ENCODE data around the gene RPS19BP1.
"Not testable (repeated sequence)": the region's sequence is repeated elsewhere in the genome, so short reads cannot be mapped to it uniquely, and the experiment has no call there.

RPS19BP1 gene

DNA sequence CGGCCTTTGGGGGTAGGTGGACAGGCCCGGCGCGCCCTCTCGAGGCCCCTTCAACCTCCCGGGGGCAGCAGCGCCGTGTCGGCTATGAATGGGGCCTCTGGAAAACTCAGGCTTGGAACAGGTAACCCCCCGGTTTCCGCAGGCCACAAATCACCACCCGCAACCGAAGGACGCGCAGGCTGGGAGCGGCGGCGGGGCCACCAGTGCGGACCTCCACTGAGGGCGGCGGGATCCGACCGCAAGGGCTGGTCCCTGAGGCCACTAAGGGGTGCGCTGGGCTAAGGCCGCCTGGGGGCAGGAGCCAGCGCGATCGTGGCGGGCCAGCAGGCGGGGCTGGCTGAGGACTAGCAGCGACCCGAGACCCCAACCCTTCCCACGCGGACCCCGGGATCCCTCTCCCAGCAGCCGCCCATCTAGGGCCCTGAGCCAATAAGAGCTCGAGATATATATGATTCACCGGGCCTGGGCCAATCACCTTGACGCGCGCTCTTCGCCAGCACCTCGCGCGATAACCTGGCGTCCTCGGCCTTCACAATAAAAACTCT is 12.8 kb downstream of the RPS19BP1 start:
- Mint-ChIP-seq H3K4me3 (peak overlapping the region; percentile 93), H3K27ac (peak overlapping the region; percentile 98), H3K4me1 (peaks cover 59% of the 10 kb centered on the region), H3K36me3 (peaks cover 58% of the 10 kb centered on the region), H3K9me3 (no peaks in the 10 kb centered on the region), H3K27me3 (peaks cover 7% of the 10 kb centered on the region)
- DNase-seq, result peak; percentile 98
- CTCF ChIA-PET, result interaction anchor here (0.6 to 1.2 kb wide), 9 partner anchors 9 to 201 kb away, joined by 3 to 9 read pairs (median 5); partner anchors contain the start of genes MIEF1, RPL3 and TAB1

DNA sequence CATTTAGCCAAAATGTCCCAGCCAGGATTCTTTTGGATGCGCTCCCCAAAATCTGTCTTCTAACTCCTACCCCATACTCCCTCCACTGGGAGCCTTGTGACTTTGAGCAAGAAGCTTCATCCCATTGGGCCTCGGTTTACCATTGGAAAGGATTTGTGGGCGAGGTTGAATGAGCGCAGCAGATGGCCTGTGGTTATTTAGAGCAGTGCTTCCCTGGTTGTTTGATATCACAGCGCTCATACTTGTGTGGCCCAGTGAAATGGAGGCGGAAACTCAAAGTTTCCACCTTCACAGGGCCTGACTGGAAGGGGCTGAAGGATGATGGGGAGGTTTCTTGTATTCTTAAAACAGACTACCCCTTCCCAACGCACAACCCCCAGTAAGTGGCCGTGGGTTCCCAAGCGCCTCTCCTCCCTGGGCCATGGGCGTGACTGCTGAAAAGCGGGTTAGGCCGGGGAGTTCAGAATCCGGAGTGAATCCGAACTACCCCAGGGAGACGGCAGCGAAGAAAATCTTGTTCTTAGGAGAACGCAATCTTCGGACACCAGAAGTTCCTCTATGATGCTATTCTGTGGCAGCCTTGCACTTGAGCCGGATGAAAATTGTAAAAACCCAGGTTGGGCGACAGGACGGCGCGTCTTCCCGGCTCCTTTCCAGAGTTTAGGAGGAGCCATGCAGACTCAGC is 13.4 kb downstream of the RPS19BP1 start:
- Mint-ChIP-seq H3K9me3 (no peaks in the 10 kb centered on the region), H3K4me1 (peaks cover 58% of the 10 kb centered on the region), H3K36me3 (peaks cover 57% of the 10 kb centered on the region), H3K27ac (peak overlapping the region; percentile 98), H3K27me3 (peaks cover 7% of the 10 kb centered on the region), H3K4me3 (peak overlapping the region; percentile 93)
- peak; percentile 57 for DNase-seq
- CTCF ChIA-PET, result interaction anchor here (1.0 to 12.1 kb wide), 10 partner anchors 9 to 200 kb away, joined by 3 to 152 read pairs (median 6); partner anchors contain the start of genes MIEF1, RPL3 and TAB1

DNA sequence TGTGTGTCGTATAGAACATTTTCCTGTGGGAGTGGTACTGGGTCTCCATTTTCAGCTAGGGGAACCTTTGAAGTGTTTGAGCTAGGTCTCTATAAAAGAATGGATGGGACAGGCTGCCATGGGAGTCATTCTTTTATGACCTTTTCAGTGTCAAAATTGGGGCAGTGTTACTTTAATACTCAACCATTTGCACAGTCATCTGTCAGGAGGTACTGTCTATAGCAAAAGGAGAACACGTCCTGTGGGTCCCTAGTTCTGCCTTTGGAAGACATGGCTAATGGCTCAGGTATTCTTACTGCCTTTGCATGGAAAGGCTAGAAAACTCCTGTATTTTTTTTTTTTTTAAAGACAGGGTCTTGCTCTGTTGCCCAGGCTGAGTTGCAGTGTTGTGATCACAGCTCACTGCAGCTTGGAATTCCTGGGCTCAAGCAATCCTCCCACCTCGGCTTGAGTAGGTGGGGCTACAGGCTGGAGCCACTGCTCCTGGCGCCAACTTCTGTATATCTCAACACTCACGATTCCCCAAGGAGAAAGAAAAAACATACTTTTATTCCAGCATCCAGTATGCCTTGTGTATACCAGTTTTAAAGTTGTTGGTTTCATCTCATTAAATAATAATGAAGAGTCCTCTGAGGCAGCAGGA is 14.3 kb downstream of the RPS19BP1 start:
- DNase-seq, result no peak
- H3K4me3 Mint-ChIP-seq, result peak overlapping the region; percentile 93
- peaks cover 58% of the 10 kb centered on the region for H3K36me3 Mint-ChIP-seq
- H3K4me1 Mint-ChIP-seq, result peaks cover 55% of the 10 kb centered on the region
- no peaks in the 10 kb centered on the region for H3K9me3 Mint-ChIP-seq
- peaks cover 7% of the 10 kb centered on the region for H3K27me3 Mint-ChIP-seq
- H3K27ac Mint-ChIP-seq, result peak overlapping the region; percentile 98
- CTCF ChIA-PET, result interaction anchor here (1.2 to 12.1 kb wide), 5 partner anchors 12 to 129 kb away, joined by 3 to 152 read pairs (median 9); partner anchors contain the start of gene MIEF1

DNA sequence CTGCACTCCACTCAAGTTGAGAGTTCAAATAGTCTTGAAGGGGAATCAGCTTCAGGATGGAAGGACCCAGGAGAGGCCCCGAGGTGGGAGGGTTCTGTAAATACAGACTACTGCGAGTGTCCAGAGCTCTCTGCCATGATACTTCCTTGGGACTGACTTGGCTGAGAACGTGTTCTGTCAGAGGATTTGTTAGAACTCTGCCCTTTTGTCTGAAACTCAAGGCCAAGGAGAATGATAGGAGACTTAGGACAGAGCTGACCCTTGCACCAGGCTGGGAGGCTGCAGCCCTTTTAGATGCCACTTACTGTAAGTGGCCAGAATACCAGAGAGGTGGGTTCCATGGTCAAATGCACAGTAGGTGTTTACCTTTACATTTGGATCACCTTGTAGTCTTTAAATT is 15.1 kb downstream of the RPS19BP1 start:
- CTCF ChIA-PET, result interaction anchor here (1.2 to 12.1 kb wide), 6 partner anchors 13 to 129 kb away, joined by 3 to 152 read pairs (median 8); partner anchors contain the start of genes MIEF1 and TAB1
- DNase-seq, result no peak
- no peak overlapping the region for H3K27ac Mint-ChIP-seq
- H3K27me3 Mint-ChIP-seq, result peaks cover 7% of the 10 kb centered on the region
- H3K4me3 Mint-ChIP-seq, result no peak overlapping the region
- peaks cover 47% of the 10 kb centered on the region for H3K4me1 Mint-ChIP-seq
- peaks cover 52% of the 10 kb centered on the region for H3K36me3 Mint-ChIP-seq
- H3K9me3 Mint-ChIP-seq, result no peaks in the 10 kb centered on the region

DNA sequence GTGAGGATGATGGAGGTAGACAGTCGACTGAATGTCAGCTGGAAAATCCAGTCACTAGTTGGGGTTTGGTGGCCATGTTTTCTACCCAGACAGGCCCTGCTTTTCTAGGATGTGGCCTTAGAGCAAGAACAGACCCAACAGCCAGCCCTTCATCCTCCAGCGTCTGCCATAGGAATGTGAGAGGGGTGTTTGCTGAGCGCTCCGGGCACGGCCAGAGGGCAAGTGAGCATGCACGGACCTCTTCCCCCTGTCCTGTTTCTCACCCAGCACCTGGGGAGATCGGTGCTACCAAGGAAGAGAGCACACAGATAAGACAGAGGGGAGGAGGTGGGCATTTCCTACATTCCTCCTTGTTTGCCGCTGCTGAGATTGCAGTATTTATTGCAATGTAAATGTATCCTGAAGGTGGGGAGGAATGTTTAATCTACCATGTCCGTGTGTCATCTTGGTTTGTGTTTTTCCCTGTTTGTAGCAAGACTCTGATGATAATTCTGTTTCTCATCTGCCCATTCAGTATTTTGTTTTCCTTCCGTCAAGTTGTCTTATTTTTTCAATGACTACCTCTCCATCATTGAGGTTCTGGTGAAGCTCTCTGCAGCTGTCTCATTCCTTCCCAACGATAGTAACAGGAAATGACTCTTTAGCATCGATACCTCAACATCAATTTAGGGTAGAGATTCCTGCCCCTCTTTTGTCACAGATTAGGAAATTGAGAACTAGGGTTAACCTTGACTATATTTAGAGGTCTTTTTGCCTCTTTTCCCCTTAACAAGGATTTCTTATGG is 17.1 kb downstream of the RPS19BP1 start:
- Mint-ChIP-seq H3K9me3 (no peaks in the 10 kb centered on the region), H3K4me1 (peaks cover 38% of the 10 kb centered on the region), H3K4me3 (no peak overlapping the region), H3K36me3 (peaks cover 46% of the 10 kb centered on the region), H3K27me3 (peaks cover 6% of the 10 kb centered on the region), H3K27ac (peak overlapping the region; percentile 54)
- CTCF ChIA-PET, result interaction anchor here (0.6 to 12.1 kb wide), 12 partner anchors 11 to 524 kb away, joined by 3 to 152 read pairs (median 7); partner anchors contain the start of genes MIEF1 and TAB1
- no peak for DNase-seq

DNA sequence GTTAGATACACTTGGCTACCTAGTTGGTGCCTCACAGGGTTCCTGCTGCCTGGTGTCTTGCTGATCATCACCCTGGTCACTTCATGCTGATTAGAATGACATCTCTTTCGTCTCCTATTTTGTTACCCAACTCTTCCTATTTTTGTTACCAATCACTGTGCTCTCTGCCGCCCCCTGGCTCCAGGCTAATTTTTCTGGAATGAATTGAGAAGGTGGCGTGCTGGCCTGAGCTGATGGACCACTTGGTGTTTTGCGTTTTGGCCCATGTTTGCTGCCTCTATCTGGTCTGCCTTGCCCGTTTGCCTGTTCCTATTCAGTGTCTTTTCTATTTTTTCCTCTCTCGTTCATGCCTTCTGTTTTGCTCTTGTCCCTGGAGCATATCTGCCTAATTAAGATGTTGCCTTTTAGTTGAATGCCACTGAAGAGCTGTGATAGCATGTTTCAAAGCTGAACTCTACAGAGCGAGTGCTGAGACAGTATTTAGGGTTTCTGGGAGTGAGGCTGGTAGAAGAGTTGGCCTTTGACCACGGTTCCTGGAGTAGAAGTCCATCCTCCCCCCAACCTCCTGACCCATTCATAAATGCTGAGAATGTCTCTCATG is 18.1 kb downstream of the RPS19BP1 start:
- DNase-seq, result peak; percentile 74
- CTCF ChIA-PET, result interaction anchor here (0.9 to 12.1 kb wide), 10 partner anchors 10 to 525 kb away, joined by 3 to 152 read pairs (median 8); partner anchors contain the start of gene MIEF1
- peak overlapping the region; percentile 35 for H3K27ac Mint-ChIP-seq
- no peaks in the 10 kb centered on the region for H3K27me3 Mint-ChIP-seq
- H3K4me1 Mint-ChIP-seq, result peaks cover 38% of the 10 kb centered on the region
- H3K36me3 Mint-ChIP-seq, result peaks cover 45% of the 10 kb centered on the region
- no peak overlapping the region for H3K4me3 Mint-ChIP-seq
- H3K9me3 Mint-ChIP-seq, result no peaks in the 10 kb centered on the region

DNA sequence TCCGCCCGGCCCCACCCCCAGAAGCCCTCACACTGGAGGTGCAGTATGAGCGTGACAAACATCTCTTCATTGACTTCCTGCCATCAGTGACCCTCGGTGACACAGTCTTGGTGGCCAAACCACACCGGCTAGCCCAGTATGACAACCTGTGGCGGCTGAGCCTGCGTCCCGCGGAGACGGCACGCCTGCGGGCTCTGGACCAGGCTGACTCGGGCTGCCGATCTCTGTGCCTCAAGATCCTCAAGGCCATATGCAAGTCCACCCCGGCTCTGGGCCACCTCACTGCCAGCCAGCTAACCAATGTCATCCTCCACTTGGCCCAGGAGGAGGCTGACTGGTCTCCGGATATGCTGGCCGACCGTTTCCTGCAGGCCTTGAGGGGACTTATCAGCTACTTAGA is 18.8 kb downstream of the RPS19BP1 start:
- peaks cover 49% of the 10 kb centered on the region for H3K36me3 Mint-ChIP-seq
- CTCF ChIA-PET, result interaction anchor here (1.3 to 12.1 kb wide), 8 partner anchors 9 to 511 kb away, joined by 4 to 152 read pairs (median 9); partner anchors contain the start of gene MIEF1
- no peak overlapping the region for H3K27ac Mint-ChIP-seq
- H3K4me1 Mint-ChIP-seq, result peaks cover 35% of the 10 kb centered on the region
- no peaks in the 10 kb centered on the region for H3K27me3 Mint-ChIP-seq
- no peak overlapping the region for H3K4me3 Mint-ChIP-seq
- DNase-seq, result no peak
- H3K9me3 Mint-ChIP-seq, result no peaks in the 10 kb centered on the region

DNA sequence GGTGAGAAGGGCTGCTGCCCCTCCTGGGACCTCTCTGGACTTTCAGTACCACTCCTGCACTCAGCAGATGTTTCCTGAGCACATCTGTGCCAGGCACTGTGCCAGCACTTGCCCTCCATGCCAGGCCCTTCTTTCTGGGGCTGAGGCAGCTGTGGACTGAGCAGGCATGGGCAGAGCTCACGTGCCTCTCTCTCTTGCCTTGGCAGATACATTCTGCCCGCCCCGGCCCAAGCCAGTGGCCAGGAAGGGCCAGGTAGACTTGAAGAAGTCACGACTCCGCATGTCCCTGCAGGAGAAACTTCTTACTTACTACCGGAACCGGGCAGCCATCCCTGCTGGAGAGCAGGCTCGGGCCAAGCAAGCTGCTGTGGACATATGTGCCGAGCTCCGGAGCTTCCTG is 20.5 kb downstream of the RPS19BP1 start:
- peaks cover 53% of the 10 kb centered on the region for H3K36me3 Mint-ChIP-seq
- H3K9me3 Mint-ChIP-seq, result no peaks in the 10 kb centered on the region
- H3K27me3 Mint-ChIP-seq, result no peaks in the 10 kb centered on the region
- CTCF ChIA-PET, result interaction anchor here (0.6 to 12.1 kb wide), 3 partner anchors 16 to 22 kb away, joined by 4 to 152 read pairs (median 4); no protein-coding TSS in a partner anchor
- peaks cover 27% of the 10 kb centered on the region for H3K4me1 Mint-ChIP-seq
- H3K27ac Mint-ChIP-seq, result no peak overlapping the region
- H3K4me3 Mint-ChIP-seq, result no peak overlapping the region
- DNase-seq, result no peak

DNA sequence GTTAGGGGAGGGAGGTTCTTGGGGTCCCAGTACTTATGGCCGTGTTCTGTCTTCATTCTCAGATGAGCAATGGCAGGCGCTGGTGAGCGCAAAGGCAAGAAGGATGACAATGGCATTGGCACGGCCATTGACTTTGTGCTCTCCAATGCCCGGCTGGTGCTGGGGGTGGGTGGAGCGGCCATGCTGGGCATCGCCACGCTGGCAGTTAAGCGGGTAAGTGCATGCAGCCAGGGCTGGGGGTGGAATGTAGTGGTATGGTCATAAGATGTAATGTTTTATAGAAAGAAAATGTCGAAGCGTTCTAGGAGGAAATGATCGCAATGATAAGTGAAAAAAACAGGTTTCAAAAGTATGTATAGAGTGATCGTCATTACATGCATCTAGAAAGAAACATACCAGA is 21.3 kb downstream of the RPS19BP1 start:
- peaks cover 58% of the 10 kb centered on the region for H3K36me3 Mint-ChIP-seq
- no peak overlapping the region for H3K27ac Mint-ChIP-seq
- CTCF ChIA-PET, result interaction anchor here (1.7 to 12.1 kb wide), 2 partner anchors 15 to 18 kb away, joined by 4 to 152 read pairs; no protein-coding TSS in a partner anchor
- H3K27me3 Mint-ChIP-seq, result no peaks in the 10 kb centered on the region
- DNase-seq, result no peak
- no peak overlapping the region for H3K4me3 Mint-ChIP-seq
- H3K4me1 Mint-ChIP-seq, result peaks cover 33% of the 10 kb centered on the region
- H3K9me3 Mint-ChIP-seq, result no peaks in the 10 kb centered on the region

DNA sequence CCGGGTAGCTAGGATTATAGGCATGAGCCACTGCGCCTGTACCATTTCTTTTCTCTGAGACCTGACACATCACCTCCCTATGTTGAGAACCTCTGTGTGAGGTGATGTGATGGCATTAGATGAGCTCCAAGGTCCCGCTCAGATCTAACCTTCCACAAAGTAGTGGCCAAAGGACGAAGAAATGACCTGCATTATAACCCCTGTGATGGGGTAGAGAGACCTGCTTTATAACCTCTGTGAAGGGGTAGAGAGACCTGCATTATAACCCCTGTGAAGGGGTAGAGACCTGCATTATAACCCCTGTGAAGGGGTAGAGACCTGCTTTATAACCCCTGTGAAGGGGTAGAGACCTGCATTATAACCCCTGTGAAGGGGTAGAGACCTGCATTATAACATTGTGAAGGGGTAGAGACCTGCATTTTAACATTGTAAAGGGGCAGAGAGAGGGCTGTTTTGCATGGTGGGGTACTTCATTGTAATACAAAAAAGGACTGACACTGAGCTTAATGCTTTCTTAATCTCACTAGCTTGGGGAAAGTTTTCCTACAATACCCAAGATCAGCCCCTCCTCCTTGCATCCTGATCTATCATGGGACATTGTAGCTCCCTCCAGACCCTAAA is 21.9 kb downstream of the RPS19BP1 start:
- Mint-ChIP-seq H3K36me3 (peaks cover 59% of the 10 kb centered on the region), H3K4me3 (no peak overlapping the region), H3K4me1 (peaks cover 30% of the 10 kb centered on the region), H3K9me3 (no peaks in the 10 kb centered on the region), H3K27me3 (no peaks in the 10 kb centered on the region), H3K27ac (no peak overlapping the region)
- CTCF ChIA-PET, result interaction anchor here (0.8 to 12.1 kb wide), 4 partner anchors 9 to 18 kb away, joined by 3 to 152 read pairs (median 5); partner anchors contain the start of gene ATF4
- no peak for DNase-seq

DNA sequence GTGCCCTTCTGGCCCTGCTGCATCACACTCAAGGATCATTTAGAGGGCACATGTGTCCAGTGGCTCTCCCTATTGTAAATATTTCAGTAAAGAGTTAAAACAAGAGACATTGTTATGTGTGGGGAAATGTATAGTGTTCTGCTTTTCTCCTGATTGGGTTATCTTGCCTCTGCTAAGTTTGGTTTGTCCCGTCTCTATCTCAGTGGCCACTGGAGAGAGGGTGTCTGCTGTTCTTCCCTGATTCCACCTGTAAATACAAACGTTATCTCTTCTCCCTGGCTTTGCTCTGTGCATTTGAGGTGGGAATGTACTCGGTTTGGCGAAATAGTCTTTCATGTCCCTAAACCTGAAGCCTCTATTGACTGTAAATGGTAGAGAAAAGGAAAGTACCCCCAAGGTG is 24.2 kb downstream of the RPS19BP1 start:
- H3K27me3 Mint-ChIP-seq, result no peaks in the 10 kb centered on the region
- CTCF ChIA-PET, result interaction anchor here (12.1 kb wide), 1 partner anchor 12 kb away, joined by 152 read pairs; no protein-coding TSS in a partner anchor
- H3K4me1 Mint-ChIP-seq, result peaks cover 31% of the 10 kb centered on the region
- no peak overlapping the region for H3K4me3 Mint-ChIP-seq
- peaks cover 57% of the 10 kb centered on the region for H3K36me3 Mint-ChIP-seq
- H3K27ac Mint-ChIP-seq, result no peak overlapping the region
- H3K9me3 Mint-ChIP-seq, result no peaks in the 10 kb centered on the region
- DNase-seq, result no peak

DNA sequence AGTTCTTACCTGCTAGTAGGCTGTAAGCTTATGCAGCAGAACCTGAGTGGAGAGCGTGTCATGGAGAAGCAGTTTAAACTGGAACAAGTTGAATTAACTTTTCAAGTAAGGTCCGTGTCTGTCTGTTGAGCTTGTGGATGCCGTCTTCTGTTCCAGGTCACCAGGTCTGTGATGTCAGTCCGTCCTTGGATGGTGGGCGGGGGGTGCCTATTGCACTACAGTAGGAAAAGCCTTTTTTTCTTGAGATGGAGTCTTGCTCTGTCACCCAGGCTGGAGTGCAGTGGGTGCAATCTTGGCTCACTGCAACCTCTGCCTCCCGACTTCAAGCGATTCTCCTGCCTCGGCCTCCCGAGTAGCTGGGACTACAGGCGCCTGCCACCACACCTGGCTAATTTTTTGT is 25.5 kb downstream of the RPS19BP1 start:
- not testable (repeated sequence) for H3K27me3 Mint-ChIP-seq, DNase-seq, H3K9me3 Mint-ChIP-seq, H3K4me3 Mint-ChIP-seq
- Mint-ChIP-seq H3K27ac (peak overlapping the region; percentile 6), H3K36me3 (peaks cover 51% of the 10 kb centered on the region), H3K4me1 (peaks cover 37% of the 10 kb centered on the region)
- CTCF ChIA-PET, result interaction anchor here (0.6 to 1.6 kb wide), 4 partner anchors 11 to 594 kb away, joined by 3 to 4 read pairs (median 4); no protein-coding TSS in a partner anchor
